NCI-H1694 treated with DMSO at 0.1 percent for 48 hours (cell line): ENCODE results near the gene ALDH9A1.
"Not testable (repeated sequence)": the region's sequence is repeated elsewhere in the genome, so short reads cannot be mapped to it uniquely, and the experiment has no call there.

Experiments used
- DNase-seq: peaks from one replicate; lab custom pipeline; 2025; lab: John Stamatoyannopoulos, UW

The ALDH9A1 gene

GRCh38 chr1:165645654-165646366 lies 52.6 kb downstream of the ALDH9A1 start:
- no peak for DNase-seq

DNA sequence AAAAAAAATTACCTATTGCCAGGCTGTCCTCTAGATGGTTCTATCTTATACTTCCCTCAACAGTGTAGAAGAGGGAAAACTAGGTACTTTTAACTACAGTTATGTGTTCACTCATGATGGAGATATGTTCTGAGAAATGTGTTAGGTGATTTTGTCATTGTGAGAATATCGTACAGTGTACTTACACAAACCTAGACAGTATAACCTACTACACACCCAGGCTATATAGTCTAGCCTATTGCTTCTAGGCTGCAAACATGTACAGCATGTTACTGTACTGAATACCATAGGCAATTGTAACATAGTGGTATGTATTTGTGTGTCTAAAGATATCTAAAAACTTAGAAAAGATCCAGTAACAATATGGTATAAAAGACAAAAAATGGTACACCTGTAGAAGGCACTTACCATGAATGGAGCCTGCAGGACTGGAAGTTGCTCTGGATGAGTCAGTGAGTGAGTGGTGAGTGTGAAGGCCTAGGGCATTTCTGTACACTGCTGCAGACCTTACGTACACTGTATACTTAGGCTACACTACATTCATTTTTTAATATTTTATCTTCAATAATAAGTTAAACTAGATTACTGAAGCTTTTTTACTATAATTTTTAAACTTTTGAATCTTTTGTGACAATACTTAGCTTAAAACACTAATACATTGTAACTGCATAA lies 54.2 kb downstream of the ALDH9A1 start:
- DNase-seq, result no peak

DNA sequence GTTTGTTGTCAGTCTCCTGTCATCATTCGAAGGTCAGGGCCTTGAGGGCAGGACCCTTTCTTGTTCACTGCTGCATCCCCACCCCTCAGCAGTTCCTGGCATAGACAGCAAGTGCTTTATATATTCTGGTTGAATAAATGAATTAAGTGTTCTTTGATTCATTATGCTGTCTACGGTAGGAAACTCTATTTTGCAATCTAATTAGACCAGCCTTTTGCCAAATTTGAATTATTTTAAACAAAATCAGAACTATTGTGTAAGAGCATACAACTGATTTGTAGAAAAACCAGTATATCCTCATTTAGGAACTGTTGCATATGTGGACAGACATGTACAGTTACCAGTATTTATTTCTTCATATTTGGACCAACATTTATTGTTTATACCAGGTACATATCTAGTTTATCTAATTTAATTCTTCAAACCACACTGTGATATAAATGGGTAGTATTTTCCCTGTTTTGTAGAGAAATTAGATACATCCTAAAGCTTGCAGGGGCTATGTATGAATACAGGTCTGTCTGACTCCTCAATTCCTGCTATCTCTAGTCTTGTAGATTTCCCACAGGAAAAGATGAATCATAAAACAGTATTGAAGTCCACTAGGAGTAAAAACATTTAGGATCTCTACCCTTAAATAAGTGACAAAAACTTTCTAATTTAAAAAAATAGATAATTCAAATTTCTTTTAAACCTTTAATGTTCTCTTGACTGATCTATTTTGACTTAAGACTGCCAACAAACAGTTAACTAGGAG lies 57.0 kb downstream of the ALDH9A1 start:
- DNase-seq, result no peak

DNA sequence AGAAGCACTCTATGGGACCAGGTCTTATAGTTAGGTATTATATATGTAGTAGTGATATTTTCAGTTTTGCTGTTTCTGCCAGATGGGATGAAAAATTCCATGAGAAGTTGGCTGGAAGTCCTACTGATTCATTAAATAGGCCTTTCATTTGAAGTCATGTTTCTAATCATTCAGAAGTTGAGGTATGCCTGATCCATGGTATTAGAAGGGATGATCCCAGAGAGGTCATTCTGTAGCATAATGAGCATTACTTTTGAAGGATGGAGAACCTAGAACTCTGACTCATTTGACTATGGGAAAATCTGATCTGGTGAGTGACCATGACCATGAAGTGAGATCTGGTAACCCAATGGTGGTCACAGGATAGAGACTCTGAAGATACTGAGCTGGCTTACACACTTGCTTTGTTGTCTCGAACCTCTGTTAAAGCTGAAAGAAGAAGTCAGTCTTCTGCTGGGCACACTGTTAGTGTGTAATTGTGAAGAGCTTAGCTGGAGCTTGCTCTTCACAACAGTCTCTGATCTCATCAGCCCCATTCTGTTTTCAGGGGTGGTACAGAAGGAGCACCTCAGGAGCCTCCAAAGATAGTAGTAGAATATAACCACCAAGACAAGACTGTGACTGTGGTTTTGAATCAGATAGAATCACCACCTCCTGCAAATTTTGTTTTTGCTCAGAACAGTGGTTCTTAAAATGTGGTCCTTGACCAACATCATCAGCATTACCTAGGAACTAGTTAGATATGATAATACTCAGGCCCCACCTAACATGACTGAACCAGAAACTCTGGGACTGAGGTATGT lies 58.3 kb downstream of the ALDH9A1 start:
- DNase-seq, result no peak

DNA sequence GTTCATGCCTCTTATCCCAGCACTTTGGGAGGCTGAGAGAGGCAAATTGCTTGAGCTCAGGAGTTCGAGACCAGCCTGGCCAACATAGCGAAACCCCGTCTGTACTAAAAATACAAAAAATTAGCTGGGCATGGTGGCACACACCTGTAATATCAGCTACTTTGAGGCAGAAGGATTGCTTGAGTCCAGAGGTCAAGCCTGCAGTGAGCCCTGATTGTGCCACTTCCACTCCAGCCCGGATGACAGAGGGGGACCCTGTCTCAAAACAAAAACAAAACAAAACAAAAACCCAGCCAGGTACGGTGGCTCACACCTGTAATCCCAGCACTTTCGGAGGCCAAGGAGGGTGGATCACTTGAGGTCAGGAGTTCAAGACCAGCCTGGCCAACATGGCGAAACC lies 60.2 kb downstream of the ALDH9A1 start:
- DNase-seq, result not testable (repeated sequence)

DNA sequence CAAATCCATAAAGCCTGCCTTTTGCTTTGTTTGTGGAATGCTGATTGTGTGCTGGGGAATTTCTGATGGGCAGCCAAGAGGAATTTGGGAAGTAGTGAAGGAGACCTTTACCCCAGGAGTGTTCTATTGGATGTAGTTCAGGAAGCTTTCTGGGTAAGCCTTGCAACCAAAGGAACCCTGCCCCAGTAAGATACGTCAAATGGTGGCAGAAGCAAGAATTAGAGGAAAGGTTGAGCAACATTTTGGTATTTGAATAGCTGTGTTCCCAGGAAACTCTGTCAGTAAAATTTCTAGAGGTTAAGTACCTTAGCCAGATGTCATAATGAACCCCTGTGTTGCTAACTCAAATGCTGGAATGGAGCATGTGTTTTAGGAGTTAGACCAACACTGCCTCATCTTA lies 60.9 kb downstream of the ALDH9A1 start:
- DNase-seq, result no peak

GRCh38 chr1:165635823-165636222 lies 62.5 kb downstream of the ALDH9A1 start:
- no peak for DNase-seq

DNA sequence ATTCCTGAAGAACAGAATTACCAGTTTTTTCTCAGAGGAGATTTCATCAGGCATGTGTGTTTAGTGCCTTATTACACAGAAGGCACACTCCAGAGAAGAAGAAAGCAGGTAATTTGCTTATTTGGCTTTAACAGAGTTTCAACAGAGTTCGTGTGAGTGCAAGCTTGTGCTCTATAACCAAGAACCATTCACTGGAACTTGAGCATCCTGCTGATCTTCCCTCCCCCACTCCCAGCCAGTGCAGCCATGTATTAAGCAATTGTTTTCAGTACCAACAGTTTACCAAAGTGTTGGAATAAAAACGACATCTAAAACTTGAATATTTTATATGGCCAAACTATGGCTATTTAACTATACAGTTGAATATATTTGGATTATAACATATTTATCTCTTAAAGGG lies 63.0 kb downstream of the ALDH9A1 start:
- no peak for DNase-seq

GRCh38 chr1:165634154-165634921 lies 64.0 kb downstream of the ALDH9A1 start:
- no peak for DNase-seq

- DNase-seq, result no peak
Measured at GRCh38 chr1:165633614-165634013, 64.7 kb downstream of the ALDH9A1 start.

- DNase-seq, result no peak
Measured at GRCh38 chr1:165632491-165632890, 65.9 kb downstream of the ALDH9A1 start.

DNA sequence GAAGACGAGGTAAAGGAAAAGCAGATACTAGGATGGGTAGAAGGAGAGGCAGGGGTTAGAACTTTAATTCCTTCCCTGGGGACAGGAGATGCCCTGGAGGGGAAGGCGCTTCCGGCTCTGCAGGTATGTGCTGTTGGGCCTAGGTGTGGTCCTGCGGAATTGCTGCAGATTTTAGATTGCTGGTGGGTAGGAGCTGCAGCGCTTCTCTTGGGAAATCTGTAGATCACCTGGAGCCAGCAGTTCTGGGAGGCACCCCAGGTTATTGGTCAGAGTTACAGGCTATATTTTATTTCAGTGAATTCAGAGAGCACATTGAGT lies 66.3 kb downstream of the ALDH9A1 start:
- no peak for DNase-seq

- DNase-seq, result peak; percentile 13
Measured at GRCh38 chr1:165631342-165632151, 66.8 kb downstream of the ALDH9A1 start.

DNA sequence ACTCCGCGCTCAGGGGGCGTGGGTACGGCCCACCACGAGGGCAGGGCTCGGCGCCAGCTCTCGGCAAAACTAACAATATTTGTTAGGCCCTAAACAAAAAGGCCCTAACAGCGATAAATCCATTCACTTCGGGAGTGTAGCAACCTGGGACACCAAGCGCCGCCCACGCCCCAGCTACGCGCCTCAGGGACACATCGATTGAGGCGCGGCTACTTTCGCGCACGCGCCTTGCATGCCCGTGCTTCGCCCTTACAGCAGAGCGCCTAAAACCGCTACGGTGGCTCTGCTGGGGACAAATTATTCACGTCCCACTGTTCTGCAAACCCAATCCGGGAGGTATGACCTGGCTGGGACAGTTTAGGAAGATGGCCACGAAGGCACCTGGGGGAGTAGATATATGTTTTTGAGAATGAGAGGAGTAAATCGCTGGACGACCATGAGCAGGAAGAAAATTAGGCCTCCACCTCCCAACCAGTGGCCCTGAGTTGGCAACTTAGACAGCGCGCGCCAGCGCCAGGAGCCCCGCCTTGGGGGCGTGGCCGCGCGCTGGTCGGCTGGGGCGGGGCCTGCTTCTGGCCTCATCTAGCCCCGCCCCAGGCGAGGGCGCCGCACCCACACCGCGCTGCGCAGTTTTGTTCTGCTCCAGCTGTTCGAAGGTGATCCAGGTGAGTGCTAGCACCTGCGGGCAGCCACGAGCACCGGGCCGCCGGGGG lies 67.6 kb downstream of the ALDH9A1 start, which contains the start of gene MGST3:
Gene MGST3 (plus strand): TSS at position 606 of the 713 bp plus-strand sequence. CDS start 18,614 bp downstream, outside the sequence.
- peak; percentile 98 for DNase-seq

- DNase-seq, result peak; percentile 78
Measured at GRCh38 chr1:165629848-165630628, 68.3 kb downstream of the ALDH9A1 start.

- DNase-seq, result no peak
Measured at GRCh38 chr1:165629151-165629550, 69.2 kb downstream of the ALDH9A1 start.

GRCh38 chr1:165628147-165628822 lies 70.1 kb downstream of the ALDH9A1 start:
- no peak for DNase-seq

DNA sequence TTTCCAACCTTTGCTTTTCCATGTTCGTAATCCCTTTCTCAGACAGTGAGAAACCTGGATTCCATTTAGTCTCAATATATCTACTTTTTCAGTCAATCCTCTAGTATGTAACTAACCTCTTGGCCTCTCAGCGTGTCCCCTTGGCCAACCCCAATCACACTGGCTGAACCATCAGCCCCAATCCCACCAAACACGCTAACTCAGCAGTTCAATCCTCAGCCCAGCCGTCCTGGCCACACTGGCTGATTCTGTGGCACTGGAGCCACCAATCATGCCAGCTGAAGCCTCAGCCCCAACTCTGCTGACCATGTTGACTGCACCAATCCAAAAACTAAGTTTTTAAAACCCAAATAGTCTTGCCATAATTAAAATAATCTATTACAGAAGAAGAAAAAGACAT lies 73.9 kb downstream of the ALDH9A1 start:
- DNase-seq, result no peak
